AG10803 (cell line): Measurements from ENCODE around the gene CWH43.

Experiments used
- DNase-seq: peaks from one replicate; pipeline ENCODE4 v3.0.0; 2010; ENCODE audit warnings: low read depth
- H3K4me3 ChIP-seq: 2 replicates; pipeline ENCODE4 v1.5.1; 2011; ENCODE audit warnings: mild to moderate bottlenecking, low read length, control low read depth
- CTCF ChIP-seq: conservative IDR thresholded peaks from 2 replicates; pipeline ENCODE4 v1.5.1; 2011; ENCODE audit warnings: mild to moderate bottlenecking, low read length, control low read depth, inconsistent platforms

The CWH43 gene

DNA sequence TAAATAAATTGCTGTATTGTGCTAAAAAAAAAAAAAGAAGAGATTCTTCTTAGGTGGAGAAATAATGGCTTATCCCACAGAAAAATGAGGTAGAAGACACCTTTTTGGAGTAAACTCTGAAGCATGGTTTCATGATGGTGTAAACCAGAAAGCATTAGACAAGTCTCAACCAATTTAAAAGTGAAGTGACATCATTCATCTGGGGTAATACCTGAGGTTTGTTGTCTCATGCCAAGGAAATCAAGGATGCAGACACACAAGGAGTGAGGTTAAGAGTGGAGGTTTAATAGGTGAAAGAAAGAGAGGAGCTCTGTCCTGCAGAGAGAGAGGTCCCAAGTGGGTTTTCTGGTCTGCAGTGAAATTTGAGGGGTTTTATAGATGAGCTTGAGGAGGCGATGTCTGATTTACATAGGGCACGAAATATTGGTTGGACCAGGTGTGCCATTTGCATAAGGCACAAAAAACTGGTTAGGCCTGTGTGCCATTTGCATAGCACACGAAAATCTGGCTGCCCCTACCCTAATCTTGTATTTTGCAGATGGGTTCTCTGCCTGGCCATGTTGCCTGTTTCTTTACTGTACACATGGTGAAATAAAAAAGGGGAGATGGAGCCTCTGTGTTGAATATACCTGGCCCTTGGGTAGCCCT is 25.0 kb upstream of the CWH43 start:
- no peak for DNase-seq
- TF ChIP-seq CTCF = no peak
- H3K4me3 ChIP-seq = no peak overlapping the region

- H3K4me3 ChIP-seq = no peak overlapping the region
- no peak for TF ChIP-seq CTCF
- no peak for DNase-seq
Measured at GRCh38 chr4:48962636-48963035, 23.4 kb upstream of the CWH43 start.

DNA sequence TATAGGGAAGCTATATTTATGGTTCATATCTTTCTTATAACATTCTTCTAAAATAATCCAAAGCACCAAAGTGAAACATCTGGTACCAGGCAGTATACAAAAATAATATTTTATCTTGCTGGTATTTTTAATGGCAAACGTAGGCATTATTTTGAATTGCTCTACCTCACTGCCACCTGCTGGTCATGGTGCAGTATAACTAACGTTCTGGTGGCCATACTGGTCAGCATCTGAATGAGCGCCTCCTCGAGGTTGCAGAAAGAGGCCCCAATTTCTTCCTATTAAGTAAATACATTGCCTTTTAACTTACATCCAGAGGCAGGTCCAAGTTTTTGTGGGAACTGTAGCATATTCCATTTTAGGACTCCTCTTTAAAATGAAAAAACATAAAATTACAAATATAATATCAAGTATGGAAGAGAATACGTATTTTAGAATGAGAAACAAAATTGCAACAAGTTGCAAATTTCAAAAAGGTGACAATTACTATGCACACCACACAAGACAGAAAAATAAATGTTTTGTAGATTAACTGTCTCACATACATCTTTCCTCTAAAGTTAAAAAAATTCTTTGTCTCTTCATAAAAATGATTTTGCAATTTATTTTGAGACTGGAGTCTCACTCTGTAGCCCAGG is 22.9 kb upstream of the CWH43 start:
- TF ChIP-seq CTCF = peak; percentile 100
- peak; percentile 86 for DNase-seq
- H3K4me3 ChIP-seq = no peak overlapping the region

- TF ChIP-seq CTCF = no peak
Measured at GRCh38 chr4:48967101-48967500, 19.0 kb upstream of the CWH43 start.

GRCh38 chr4:48967631-48968030 is 18.4 kb upstream of the CWH43 start:
- TF ChIP-seq CTCF = no peak
- no peak for DNase-seq
- no peak overlapping the region for H3K4me3 ChIP-seq

More at GRCh38 chr4:48967101-48967500, 19.0 kb upstream of the CWH43 start:
- no peak overlapping the region for H3K4me3 ChIP-seq
- DNase-seq = no peak

DNA sequence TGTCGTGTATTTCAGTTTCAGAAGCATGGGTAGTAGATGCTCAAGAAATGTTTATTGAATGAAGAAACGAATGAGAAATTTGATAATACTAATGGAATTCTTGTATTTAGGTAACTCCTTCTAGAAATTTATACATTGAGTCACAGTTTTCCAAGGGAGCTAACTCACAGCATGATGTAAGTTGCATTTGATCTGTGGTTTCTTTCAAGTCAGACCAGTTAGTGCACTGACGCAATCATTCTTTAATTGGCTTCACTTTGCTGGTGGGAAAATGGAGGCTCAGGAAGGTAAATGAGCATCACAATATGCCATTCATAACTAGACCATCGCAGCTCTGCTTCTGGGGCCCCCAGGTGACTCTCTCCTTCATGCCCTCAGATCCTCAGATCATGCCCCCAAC is 17.3 kb upstream of the CWH43 start:
- DNase-seq = peak; percentile 61
- no peak for TF ChIP-seq CTCF
- H3K4me3 ChIP-seq = no peak overlapping the region

DNA sequence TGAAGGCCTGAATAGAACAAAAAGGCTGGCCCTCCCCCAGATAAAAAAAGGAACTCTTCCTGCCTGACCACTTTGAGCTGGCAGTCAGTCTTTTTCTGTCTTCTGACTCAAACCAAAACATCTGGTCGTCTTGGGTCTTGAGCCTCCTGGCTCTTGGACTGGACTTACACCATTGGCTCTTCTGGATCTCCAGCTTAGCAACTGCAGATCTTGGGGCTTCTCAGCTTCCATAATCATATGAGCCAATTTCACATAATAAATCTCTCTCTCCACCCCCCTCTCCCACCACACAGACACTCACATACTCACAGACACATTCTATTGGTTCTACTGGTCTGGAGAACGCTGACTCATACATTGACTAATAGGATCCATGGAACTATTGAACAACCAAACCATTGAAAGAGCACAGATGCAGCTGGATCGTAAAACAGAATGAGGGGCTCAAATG is 15.6 kb upstream of the CWH43 start:
- peak; percentile 10; the same call in 1 of the 2 replicates for TF ChIP-seq CTCF
- H3K4me3 ChIP-seq = no peak overlapping the region
- DNase-seq = peak; percentile 91
